B cell (primary cell): ENCODE measurements around the gene TCERG1L. TPM values are rescaled to one million over a fixed set of nuclear protein-coding genes. Genes with fewer than 3 reads are reported as not detected.

Source experiments
- ATAC-seq: fragments of 200-7000 bp; cut with Tn5 transposase; one replicate; pipeline ENCODE4 v1.10.0; 2021; ENCODE audit warnings: low read depth, mild to moderate bottlenecking, moderate number of reproducible peaks, moderate library complexity
- CTCF ChIA-PET: fragments of 350-600 bp; sonication (Branson Sonifier 250); formaldehyde crosslinking; loops from one replicate; lab custom pipeline; 2021; ENCODE audit warnings: antibody characterized with exemption, inconsistent platforms; lab: Charles Lee
- POLR2A ChIA-PET: fragments of 350-600 bp; sonication (Branson Sonifier 250); formaldehyde crosslinking; loops from one replicate; lab custom pipeline; 2021; ENCODE audit warnings: antibody characterized with exemption; lab: Charles Lee
- DNase-seq: peaks from one replicate; pipeline ENCODE4 v3.0.0; 2013
- H2AFZ ChIP-seq: 2 replicates; pipeline ENCODE4 v1.6.1; 2012; ENCODE audit warnings: mild to moderate bottlenecking, low read depth, low read length; ENCODE audit not compliant: insufficient read depth, poor library complexity, severe bottlenecking
- H3K27ac ChIP-seq, 2 donors: 1 replicate in 1 of 2; 2 replicates in 1 of 2; pipeline ENCODE4 v1.5.1; 2012 to 2013; ENCODE audit warnings: low read length in 2 of 2, mild to moderate bottlenecking in 2 of 2, moderate library complexity in 1 of 2
- H3K27me3 ChIP-seq, 4 experiments: fragments of 200-600 bp in 1 of 4; sonication (generic) in 1 of 4; replicated peaks in 1 of 4; 1 replicate in 2 of 4; 2 replicates in 2 of 4; pipeline versions ENCODE4 v1.6.1 to v1.7.0; 2013 to 2016; ENCODE audit warnings: low read length in 3 of 4, mild to moderate bottlenecking in 2 of 4, mixed read lengths in 1 of 4, moderate library complexity in 1 of 4; ENCODE audit not compliant: insufficient read depth in 4 of 4, control insufficient read depth in 3 of 4; ENCODE audit errors: control extremely low read depth in 1 of 4
- H3K36me3 ChIP-seq, 2 experiments: replicated peaks in 1 of 2; 1 replicate in 1 of 2; 2 replicates in 1 of 2; pipeline versions ENCODE4 v1.6.1 to v1.7.1; 2013; ENCODE audit warnings: low read length in 1 of 2; ENCODE audit not compliant: insufficient read depth in 2 of 2, control insufficient read depth in 1 of 2; ENCODE audit errors: control extremely low read depth in 1 of 2, extremely low read depth in 1 of 2
- H3K4me1 ChIP-seq, 2 donors: fragments of 200-600 bp in 1 of 2; sonication (generic) in 1 of 2; 1 replicate in 1 of 2; 2 replicates in 1 of 2; pipeline versions ENCODE4 v1.5.1 to v1.6.1; 2013 to 2017; ENCODE audit warnings: low read length in 2 of 2; ENCODE audit not compliant: control insufficient read depth in 2 of 2, insufficient read depth in 2 of 2
- H3K4me2 ChIP-seq: replicated peaks from 2 replicates; pipeline ENCODE3; 2012; ENCODE audit warnings: mild to moderate bottlenecking, low read depth, low read length; ENCODE audit not compliant: poor library complexity, severe bottlenecking
- H3K4me3 ChIP-seq, 5 experiments: fragments of 200-600 bp in 1 of 5; sonication (generic) in 1 of 5; 1 replicate in 3 of 5; 2 replicates in 2 of 5; pipeline versions ENCODE4 v1.5.1 to v1.7.0; 2011 to 2016; ENCODE audit warnings: low read length in 4 of 5, mild to moderate bottlenecking in 4 of 5, low read depth in 2 of 5, control low read depth in 1 of 5, moderate library complexity in 1 of 5; ENCODE audit not compliant: insufficient read depth in 1 of 5; ENCODE audit errors: control extremely low read depth in 1 of 5, extremely low read depth in 1 of 5
- H3K79me2 ChIP-seq: fragments of 200-600 bp; sonication (generic); one replicate; pipeline ENCODE4 v1.6.0; 2016; ENCODE audit warnings: low read length; ENCODE audit not compliant: control insufficient read depth, insufficient read depth
- H3K9ac ChIP-seq: fragments of 200-600 bp; sonication (generic); 2 replicates; pipeline ENCODE4 v1.6.1; 2017; ENCODE audit warnings: mild to moderate bottlenecking, low read length, moderate library complexity
- H3K9me3 ChIP-seq, 3 donors: one replicate each; pipeline versions ENCODE4 v1.6.1 to v1.7.1; 2013; ENCODE audit warnings: low read length in 2 of 3; ENCODE audit not compliant: control insufficient read depth in 2 of 3, insufficient read depth in 1 of 3; ENCODE audit errors: control extremely low read depth in 1 of 3
- H4K20me1 ChIP-seq: 2 replicates; pipeline ENCODE4 v1.6.0; 2012; ENCODE audit warnings: mild to moderate bottlenecking, low read length; ENCODE audit not compliant: insufficient read depth, control insufficient read depth, poor library complexity, severe bottlenecking
- H3K27ac Mint-ChIP-seq: one replicate; pipeline ENCODE4 v1.8.0; 2021; ENCODE audit warnings: mixed read lengths
- H3K27me3 Mint-ChIP-seq: one replicate; pipeline ENCODE4 v1.8.0; 2021; ENCODE audit warnings: mixed read lengths
- H3K4me1 Mint-ChIP-seq: one replicate; pipeline ENCODE4 v1.8.0; 2021; ENCODE audit warnings: mixed read lengths
- H3K4me3 Mint-ChIP-seq: one replicate; pipeline ENCODE4 v1.8.0; 2021; ENCODE audit warnings: mixed read lengths
- H3K9me3 Mint-ChIP-seq: one replicate; pipeline ENCODE4 v1.8.0; 2022; ENCODE audit warnings: mixed read lengths; ENCODE audit not compliant: insufficient read depth
- EZH2 ChIP-seq: IDR thresholded peaks from 2 replicates; pipeline ENCODE4 v1.6.1; 2012; ENCODE audit warnings: borderline replicate concordance, low read depth, mild to moderate bottlenecking, moderate library complexity, low read length; ENCODE audit not compliant: insufficient read depth, poor library complexity, severe bottlenecking
- WGBS: methylation state at CpG from one replicate; pipeline ENCODE4 v1.1.5; 2013; ENCODE audit warnings: missing lambda C conversion rate; ENCODE audit not compliant: insufficient coverage; 5-methylcytosine and 5-hydroxymethylcytosine counted together
- intact Hi-C: fragments of 100-400 bp; cut with micrococcal nuclease; formaldehyde crosslinking; loops from one replicate; pipeline ENCODE4 v1.10.0; 2022
- polyA plus RNA-seq: library from polyadenylated mRNA; depleted of rRNA; stranded (reverse); fragments of >200 nt; gene quantifications from 2 replicates; pipeline ENCODE4 v1.2.3, GENCODE V29; 2012
- total RNA-seq, 2 donors: library from RNA; stranded (reverse); fragments of 120-200 nt in 1 of 2; gene quantifications; 1 replicate in 1 of 2; 2 replicates in 1 of 2; pipeline versions ENCODE4 v1.2.3 to v1.2.4, GENCODE V29; 2013 to 2022
- TF ChIP-seq, protein P1 (sequence below): fragments of 200-600 bp; IDR thresholded peaks from one replicate; pipeline ENCODE4 v1.8.0; 2022; ENCODE audit warnings: antibody characterized with exemption, mild to moderate bottlenecking

Gene TCERG1L
- total and polyA plus RNA-seq, 2 donors (not counting 1 experiment from before 2014, with no cell fraction given): 0.10 TPM; not detected in 1

DNA sequence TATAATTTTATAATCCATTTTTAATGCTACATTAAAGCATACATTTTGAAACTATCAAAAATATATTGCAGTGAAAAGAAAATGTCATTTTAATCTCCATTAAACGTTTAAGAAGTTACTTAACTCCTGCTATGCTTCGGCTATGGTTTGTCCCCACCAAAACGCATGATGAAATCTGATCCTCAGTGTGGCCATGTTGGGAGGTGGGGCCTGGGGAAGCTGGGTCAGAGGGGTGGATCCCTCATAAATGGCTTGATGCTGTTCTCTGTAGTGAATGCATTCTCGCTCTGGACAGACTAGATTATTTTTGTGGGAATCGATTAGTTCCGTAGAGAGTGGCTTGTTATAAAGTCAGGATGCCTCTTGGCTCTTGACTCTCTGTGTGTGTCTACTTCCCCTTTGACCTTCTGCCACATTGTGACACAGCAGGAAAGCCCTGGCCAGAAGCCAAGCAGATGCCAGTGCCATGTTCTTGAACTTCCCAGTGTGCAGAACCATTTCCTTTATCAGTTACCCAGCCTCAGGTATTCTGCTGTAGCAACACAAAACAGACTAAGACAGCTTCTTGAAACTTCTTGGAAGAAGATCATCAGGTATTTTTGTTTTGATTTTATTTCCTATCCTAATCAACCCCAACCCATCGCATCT, 77.8 kb downstream of the TCERG1L start:
- Mint-ChIP-seq H3K9me3 (no peaks in the 10 kb centered on the region), H3K27ac (no peak overlapping the region), H3K27me3 (no peaks in the 10 kb centered on the region), H3K4me1 (no peaks in the 10 kb centered on the region), H3K4me3 (no peak overlapping the region)
- Histone ChIP-seq H3K4me3 (no peak overlapping the region), H3K9ac (no peak overlapping the region), H2AFZ (no peak overlapping the region), H3K36me3 (no peaks in the 10 kb centered on the region), H3K9me3 (peaks cover 0 to 28% (median 0%) of the 10 kb centered on the region in 3 donors), H3K79me2 (no peaks in the 10 kb centered on the region), H3K4me2 (no peak overlapping the region), H3K27me3 (no peaks in the 10 kb centered on the region), H3K27ac (no peak overlapping the region), H4K20me1 (no peaks in the 10 kb centered on the region), H3K4me1 (no peaks in the 10 kb centered on the region)
- CTCF ChIA-PET: no interaction called here
- POLR2A ChIA-PET: no interaction called here
- ATAC-seq: no peak
- DNase-seq: no peak
- no peak for TF ChIP-seq EZH2
- TF ChIP-seq, protein P1, sequence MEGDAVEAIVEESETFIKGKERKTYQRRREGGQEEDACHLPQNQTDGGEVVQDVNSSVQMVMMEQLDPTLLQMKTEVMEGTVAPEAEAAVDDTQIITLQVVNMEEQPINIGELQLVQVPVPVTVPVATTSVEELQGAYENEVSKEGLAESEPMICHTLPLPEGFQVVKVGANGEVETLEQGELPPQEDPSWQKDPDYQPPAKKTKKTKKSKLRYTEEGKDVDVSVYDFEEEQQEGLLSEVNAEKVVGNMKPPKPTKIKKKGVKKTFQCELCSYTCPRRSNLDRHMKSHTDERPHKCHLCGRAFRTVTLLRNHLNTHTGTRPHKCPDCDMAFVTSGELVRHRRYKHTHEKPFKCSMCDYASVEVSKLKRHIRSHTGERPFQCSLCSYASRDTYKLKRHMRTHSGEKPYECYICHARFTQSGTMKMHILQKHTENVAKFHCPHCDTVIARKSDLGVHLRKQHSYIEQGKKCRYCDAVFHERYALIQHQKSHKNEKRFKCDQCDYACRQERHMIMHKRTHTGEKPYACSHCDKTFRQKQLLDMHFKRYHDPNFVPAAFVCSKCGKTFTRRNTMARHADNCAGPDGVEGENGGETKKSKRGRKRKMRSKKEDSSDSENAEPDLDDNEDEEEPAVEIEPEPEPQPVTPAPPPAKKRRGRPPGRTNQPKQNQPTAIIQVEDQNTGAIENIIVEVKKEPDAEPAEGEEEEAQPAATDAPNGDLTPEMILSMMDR: no peak
- intact Hi-C loops: no loop called here
- WGBS: 100% methylated on average over 3 of the region's 7 CpGs

DNA sequence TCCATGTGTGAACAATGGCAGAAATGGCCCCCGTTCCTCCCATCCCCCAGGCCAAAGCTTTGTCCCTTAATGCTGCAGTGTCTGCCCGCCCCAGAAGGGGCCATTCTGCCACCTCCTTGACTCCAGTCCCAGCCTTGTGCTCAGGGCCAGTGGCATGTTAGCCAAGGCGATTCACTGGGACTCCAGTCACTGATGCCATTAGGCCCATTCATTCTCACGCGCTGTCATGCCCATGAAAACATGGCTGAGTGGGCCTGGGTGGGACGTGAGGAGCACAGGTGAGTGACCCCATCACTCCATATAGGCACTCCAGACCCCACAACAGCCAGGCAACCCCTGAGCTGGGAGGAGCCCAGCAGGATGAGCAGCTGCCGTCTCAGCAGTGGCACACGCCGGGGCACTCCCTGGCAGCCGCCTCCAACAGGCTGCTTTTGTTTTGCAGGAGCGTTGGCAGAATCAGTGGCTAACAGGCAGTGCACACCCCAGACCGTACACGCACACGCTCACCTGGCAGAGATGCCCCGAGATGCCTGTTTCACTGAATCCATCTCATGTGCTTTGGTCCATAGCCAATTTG, 79.5 kb downstream of the TCERG1L start:
- Histone ChIP-seq H3K36me3 (no peaks in the 10 kb centered on the region), H3K27me3 (no peaks in the 10 kb centered on the region), H2AFZ (no peak overlapping the region), H3K4me3 (no peak overlapping the region), H3K9me3 (peaks cover 0 to 29% (median 0%) of the 10 kb centered on the region in 3 donors), H3K4me2 (no peak overlapping the region), H3K9ac (no peak overlapping the region), H3K4me1 (no peaks in the 10 kb centered on the region), H3K79me2 (no peaks in the 10 kb centered on the region), H4K20me1 (no peaks in the 10 kb centered on the region), H3K27ac (no peak overlapping the region)
- ChIA-PET CTCF (no interaction called here), POLR2A (no interaction called here)
- WGBS: 78% methylated on average over 15 of the region's 15 CpGs
- no peaks in the 10 kb centered on the region for H3K9me3 Mint-ChIP-seq
- ATAC-seq: no peak
- TF ChIP-seq, protein P1: no peak
- TF ChIP-seq EZH2: no peak
- no peaks in the 10 kb centered on the region for H3K4me1 Mint-ChIP-seq
- no peak for DNase-seq
- no peak overlapping the region for H3K27ac Mint-ChIP-seq
- intact Hi-C loops: no loop called here
- no peak overlapping the region for H3K4me3 Mint-ChIP-seq
- no peaks in the 10 kb centered on the region for H3K27me3 Mint-ChIP-seq
